Raji (cell line): ENCODE results near the gene VPS39.

Experiments
- POLR2A ChIP-seq: IDR thresholded peaks from 2 replicates; pipeline ENCODE4 v1.6.1; 2011; ENCODE audit warnings: low read depth, low read length, control low read depth; ENCODE audit not compliant: insufficient read depth

The VPS39 gene

DNA sequence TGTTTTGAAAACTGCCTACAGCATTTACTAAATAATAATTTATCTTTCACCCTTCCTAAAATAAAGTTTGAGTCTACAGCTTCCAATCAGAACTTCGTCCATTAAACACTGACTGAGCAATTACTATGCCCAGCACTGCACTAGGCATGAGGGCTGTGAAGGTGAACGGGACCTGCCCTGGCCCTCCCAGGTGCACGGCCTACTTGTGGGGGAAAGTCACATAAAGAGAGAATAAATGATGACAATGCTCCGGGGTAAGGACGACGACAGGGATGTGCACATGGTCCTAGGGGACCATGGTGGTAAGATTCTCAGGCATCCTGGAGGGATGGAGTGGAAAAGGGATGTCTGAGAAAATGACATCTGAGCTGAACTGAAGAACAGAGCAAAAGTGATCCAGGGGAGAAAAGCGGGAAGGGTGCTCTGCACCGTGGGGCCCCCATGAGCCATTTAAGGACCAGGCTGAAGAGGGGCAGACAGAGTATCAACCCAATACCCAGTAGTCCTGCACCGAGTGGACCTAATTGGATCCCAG, 63.2 kb downstream of the VPS39 start:
- no peak for TF ChIP-seq POLR2A

DNA sequence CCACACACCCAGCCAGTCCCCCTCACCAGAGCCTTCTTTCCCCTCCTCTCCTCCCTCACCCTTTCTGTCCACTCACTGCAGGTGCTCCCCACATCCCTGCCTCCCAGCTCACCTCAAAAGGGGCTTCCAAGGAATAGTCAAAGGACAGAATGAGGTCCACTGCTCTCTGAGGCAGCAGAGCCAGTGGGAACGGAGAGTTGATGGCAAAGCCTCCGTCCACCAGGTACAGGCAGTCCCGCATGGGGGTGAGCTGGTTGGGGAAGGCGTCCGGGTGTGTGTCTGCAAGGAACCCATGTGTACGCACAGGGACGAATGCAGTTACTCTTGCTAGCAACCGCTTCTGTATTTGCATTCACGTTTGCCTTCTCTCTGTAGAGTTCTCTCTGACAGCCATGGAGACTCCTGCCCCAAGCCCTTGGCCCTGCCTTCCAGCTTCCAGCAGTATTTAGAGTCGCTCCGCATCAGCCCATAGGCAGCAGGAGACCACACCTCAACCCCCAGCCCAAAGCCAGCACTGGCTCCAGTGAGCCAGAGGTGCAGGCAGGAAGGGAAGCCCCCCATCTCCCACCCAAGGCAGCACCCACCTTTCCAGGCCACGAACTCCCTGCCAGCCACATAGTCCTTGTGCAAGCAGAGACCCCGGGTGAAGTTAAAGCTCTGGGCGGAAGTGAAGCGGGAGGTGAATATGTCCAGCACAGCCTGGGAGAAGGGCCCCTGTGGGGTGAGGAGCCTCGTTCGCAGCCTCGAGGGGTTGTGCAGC, 64.1 kb downstream of the VPS39 start:
- TF ChIP-seq POLR2A = no peak

DNA sequence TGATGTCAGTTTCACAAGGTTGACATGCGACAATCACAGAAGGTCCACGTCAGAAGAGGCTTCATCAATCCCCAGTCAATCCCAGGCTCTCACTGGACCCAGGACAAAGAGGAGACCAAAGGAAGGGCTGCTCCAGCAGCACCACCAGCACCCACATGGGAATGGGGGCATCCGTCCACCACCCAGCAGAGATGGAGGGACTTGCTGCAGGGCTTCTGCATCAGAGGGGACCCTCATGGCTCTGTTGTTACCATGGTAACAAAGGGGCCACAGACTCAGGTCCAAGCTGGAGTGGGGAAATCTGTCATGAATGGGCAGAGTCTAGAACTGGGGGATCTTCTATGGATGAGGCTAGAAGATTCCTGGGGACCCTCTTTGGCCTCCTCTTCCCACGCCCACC, 64.7 kb downstream of the VPS39 start:
- TF ChIP-seq POLR2A = no peak

DNA sequence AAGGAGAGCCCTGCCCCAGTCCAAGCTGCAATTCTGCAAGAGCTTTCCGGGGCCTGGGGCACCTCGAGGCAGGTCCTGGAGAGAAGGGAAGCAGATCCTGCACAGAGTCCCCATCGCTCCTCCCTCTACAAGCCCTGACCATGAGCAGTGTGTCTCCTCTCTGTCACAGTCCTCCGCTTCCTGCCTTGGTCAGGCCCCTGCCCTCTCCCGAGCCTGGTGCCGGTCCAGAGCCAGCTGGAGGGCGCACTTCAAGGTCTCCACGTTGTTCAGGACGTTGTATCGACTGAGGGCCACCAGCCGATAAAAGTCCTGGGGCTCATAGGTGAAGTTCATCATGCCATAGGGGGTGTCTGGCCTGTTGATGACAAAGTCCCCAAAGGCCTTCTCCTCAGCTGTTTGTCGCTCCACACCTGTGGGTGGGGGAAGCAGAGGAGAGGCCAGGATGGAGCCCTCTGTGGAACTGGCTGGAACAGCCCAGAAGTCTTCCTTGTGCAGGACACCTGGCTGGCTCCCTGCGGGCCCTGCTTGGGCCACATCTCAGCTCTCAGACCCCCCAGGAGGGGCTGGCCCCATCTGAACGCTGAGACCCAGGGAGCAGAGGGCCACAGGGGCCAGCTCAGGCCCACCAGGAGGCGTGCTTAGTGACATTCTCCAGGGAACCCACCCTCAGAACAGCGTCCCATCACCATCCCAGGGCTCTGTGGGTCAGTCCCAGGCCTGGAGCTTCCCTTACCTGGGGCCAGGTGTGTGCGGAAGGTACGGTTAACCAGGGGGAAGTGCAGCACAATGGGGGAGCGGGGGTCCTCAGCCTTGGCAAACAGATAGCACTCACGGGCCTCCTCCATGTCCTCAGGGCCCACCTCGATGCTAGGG, 66.1 kb downstream of the VPS39 start:
- no peak for TF ChIP-seq POLR2A

DNA sequence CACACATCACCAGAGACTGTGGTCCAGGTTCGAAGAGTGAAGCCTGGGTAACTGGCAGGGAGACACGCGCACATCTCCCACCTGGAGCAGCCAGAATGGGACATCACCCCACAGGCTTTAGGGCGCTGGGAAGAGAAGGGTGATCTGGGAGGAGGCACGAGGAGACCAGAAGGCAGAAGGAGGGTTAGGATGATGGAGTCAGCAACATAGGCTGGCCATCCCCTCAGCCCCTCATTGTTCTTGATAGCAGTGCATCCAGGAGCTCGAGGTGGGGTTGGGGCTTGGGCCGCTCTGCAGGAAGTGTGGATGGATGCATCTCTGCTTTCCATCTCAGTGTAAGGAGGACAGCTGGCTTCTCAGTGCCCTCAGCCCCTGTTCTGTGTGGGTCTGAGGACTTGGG, 66.9 kb downstream of the VPS39 start:
- TF ChIP-seq POLR2A = no peak

DNA sequence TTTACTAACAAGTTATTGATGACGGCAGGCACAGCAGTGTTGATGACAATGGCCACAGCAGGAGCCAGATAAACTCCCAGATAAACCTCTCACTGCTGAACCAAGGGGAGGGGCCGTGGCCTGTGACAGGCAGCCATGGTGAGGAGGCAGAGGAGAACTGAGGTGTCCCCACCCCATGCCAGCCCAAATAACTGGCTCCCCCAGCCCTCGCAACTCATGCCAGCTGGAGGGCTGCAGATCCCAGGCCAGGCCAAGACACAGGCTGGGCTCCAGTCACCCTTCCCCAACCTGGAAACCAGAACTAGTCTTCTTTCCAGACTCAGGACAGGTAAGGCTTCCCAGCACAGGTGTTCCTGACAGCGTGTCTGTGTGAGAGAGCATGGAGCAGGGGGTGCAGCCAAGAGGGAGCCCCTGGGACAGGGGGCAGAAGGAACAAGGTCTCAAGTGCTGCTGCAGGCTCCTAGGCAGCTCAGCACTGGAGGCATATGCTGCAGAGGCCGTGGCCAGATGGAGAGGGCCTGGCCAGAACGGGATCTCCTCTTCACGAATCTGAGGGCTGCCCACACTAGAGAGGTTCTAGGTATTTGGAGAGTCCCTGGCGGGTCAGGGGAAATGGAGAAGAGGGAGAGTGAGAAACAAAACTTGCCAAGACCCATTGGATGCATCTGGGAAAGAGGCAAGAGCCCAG, 67.6 kb downstream of the VPS39 start:
- TF ChIP-seq POLR2A = no peak

DNA sequence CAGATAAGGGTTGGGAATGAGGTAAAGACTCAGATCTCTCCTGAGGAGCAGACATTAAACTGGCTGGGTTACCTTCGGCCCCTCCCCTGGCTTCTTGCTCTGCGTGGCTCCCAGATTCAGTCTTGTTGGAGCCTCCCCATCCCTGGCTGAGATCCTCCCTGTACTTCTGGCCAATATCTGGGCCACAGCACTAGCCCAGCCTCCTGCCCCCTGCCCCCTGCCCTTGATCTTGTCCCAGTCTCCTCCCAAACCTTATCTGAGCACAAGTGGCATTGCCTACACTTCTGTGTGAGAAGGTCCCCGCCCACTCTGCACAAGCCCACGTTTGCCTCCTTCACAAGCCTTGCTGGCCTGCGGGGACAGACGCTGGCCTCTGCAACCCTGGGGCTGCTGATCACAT, 68.5 kb downstream of the VPS39 start:
- TF ChIP-seq POLR2A = no peak

DNA sequence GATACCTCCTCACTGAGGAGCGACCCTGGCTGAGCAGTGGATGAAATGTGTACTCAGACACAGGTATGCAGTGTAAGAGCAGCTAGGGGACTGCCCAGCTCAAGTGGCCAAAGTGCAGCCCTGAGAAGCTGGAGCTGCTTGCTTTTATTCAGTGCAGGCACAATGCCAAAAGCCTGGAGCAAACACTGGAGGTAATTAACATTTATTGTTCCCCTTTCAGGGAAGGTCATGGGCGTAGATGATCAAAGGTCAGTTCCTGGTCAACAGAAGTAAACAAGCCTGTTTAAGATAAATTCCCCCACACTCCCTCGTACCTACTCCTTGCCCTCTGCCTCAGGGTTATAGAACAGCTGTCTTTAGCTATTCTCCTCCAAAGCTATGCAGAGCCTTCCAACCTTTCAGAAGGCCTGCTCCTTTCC, 69.1 kb downstream of the VPS39 start:
- no peak for TF ChIP-seq POLR2A

DNA sequence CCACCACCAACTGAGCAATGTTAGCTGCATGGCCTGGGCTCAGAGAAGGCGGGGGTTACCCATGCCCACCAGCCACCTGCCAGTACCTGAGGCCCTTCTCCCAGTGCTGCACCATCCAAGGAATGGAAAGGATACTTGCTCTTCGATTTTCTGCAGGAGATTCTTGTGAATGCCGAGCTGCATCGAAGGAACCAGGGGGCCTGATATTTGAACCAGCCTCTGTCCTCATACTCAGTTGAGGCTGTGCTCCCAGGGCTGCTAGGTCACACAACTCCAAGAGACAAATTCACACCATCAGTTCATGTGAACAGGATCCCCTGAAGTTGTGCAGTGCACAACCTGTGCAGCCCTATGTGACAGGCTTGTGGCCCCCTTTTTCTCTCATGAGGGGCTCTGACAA, 69.7 kb downstream of the VPS39 start:
- no peak for TF ChIP-seq POLR2A

DNA sequence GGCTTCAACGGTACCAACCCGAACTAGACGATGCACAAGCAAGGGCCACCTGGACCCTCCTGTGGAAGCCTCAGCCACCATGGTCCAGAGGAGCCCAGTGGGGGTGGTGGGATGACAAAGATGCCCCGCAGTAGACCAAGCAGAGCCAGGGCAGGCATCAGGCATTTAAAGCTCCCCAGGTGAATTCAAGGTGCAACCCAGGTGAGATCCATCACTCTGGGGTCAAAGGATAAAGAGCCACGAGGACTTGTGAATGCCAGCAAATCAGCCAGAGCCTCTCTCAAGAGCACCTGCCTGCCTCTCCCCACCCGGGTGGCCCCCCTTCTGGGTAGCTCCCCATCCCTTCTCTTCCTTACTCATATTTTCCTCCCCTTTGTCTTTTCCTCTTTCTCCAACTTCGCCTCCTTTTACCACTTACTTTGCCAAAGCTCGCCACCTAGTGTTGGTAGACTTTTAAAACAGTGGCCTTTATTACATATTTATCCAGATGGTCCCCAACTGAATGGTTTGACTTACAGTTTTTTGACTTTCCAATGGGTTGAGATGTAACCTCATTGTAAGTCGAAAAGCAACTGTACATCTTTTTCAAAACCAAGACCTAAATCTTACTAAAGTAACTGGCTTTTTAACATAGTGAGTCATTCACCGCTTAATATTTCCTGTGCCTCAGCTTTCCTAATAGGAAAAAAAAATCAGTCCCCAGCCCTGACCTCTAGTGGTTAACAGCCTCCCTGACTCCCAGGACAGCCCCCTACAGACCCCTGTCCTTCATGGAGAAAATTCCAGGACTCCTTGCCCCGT, 70.4 kb downstream of the VPS39 start:
- no peak for TF ChIP-seq POLR2A

DNA sequence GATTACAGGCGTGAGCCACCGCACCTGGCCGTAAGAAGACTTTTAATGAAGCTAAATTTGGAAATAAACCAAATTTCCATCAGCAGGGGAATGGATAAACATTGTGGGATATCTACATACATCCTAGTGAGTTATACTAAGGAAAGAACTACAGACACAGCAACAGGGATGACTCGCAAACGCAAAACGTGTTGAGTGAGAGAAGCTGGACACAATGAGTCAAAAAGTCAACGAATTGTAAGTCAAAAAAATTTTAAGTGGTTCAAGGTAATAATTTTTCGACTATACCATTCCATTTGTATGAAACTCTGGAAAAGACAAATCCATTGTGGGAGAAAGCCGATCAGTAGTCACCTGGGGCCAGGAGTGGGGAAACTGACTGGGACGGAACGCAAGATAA, 71.6 kb downstream of the VPS39 start:
- no peak for TF ChIP-seq POLR2A

DNA sequence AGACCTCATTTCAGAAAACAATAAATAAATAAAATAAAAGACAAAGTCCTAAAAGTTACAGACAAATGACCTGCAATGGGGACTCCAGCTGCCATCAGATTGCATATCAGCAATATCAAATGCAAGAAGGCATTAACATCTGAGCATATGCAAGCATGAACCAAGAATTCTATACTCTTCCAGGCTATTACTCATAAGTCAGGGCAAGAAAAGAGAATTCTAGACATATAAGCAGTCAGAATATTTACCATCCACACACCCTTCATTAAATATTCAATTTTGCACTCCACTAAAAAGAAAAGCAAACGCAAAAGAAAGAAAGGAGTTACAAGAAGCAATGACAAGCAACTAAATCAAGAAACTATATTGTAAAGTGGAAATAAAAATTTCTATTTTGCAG, 72.8 kb downstream of the VPS39 start:
- no peak for TF ChIP-seq POLR2A

DNA sequence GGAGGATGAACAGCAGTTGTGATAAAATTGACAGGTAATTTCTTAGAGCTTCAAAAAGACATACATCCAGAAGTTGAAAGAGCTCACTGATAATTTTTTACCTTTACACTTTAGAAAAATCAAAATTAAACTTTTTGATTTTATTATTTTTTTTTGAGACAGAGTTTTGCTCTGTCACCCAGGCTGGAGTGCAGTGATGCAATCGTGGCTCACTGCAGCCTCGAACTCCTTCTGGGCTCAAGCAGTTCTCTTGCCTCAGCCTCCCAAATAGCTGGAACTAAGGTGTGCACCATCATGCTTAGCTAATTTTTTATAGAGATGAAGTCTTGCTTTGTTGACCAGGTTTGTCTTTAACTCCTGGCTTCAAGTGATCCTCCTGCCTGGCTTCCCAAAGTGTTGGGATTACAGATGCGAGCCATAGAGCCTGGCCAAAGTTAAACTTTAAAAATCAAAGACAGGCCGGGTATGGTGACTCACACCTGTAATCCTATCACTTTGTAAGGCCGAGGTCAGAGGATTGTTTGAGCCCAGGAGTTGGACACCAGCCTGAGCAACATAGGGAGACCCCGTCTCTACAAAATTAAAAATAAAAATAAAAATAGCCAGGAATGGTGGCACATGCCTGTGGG, 73.4 kb downstream of the VPS39 start:
- no peak for TF ChIP-seq POLR2A

DNA sequence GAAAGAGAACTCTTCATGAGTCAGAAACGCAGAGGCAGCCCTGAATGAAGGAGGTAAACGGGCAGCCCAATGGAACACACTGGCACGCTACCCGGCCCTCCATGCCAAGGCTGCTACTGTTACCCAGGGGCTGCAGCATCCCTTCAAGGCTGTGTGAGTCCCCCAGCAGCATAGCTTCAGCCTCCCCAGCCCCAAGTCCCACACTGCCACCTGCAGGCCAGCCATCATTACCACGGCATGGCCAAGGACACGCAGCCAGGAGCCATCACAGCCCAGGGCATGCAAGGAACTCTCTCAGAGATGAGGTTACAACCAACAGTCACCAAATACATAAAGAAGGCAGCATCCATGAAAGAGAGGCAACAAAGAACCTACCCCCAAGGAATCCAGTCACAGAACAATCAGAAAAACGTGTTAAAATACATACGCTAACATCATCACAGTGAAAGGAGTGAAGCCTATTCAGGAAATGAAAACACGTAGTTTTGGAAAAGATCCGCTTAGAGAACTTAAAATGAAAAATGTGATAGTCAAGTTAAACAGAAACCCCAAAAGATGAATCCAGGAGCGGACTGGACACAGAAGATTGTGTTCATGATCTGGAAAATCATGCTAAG, 74.1 kb downstream of the VPS39 start:
- TF ChIP-seq POLR2A = no peak
